BLaER1 treated with 17β-estradiol and CSF1 and Interleukin-3, amounts not matched to agents 10 nM and 100 nM (cell line): ENCODE data around the gene MRTFB.

Experiments used
- H3K27ac ChIP-seq, 11 experiments: shearing (Covaris generic); formaldehyde crosslinking; 2 replicates each; pipeline ENCODE4 v1.8.1; 2022
- H3K27me3 ChIP-seq, 11 experiments: shearing (Covaris generic); formaldehyde crosslinking; 2 replicates each; pipeline ENCODE4 v1.8.1; 2022
- H3K36me3 ChIP-seq, 11 experiments: shearing (Covaris generic); formaldehyde crosslinking; 2 replicates each; pipeline ENCODE4 v1.8.1; 2022
- H3K4me1 ChIP-seq, 10 experiments: shearing (Covaris generic); formaldehyde crosslinking; 2 replicates each; pipeline ENCODE4 v1.8.1; 2022
- H3K4me2 ChIP-seq, 11 experiments: shearing (Covaris generic); formaldehyde crosslinking; 2 replicates each; pipeline ENCODE4 v1.8.1; 2022
- H3K4me3 ChIP-seq, 10 experiments: shearing (Covaris generic); formaldehyde crosslinking; 2 replicates each; pipeline ENCODE4 v1.8.1; 2022
- H3K9ac ChIP-seq, 11 experiments: shearing (Covaris generic); formaldehyde crosslinking; 2 replicates each; pipeline ENCODE4 v1.8.1; 2022
- H3K9me3 ChIP-seq, 11 experiments: shearing (Covaris generic); formaldehyde crosslinking; replicated peaks in 1 of 11; 2 replicates each; pipeline ENCODE4 v1.8.1; 2022
- H4K20me1 ChIP-seq, 11 experiments: shearing (Covaris generic); formaldehyde crosslinking; 2 replicates each; pipeline ENCODE4 v1.8.1; 2022
- Cebpa-rat ChIP-seq, 11 experiments: shearing (Covaris generic); IDR thresholded peaks; 2 replicates each; pipeline ENCODE4 v1.8.1; 2022

MRTFB gene

GRCh38 chr16:14077918-14078317 lies 6.8 kb downstream of the MRTFB start:
- Histone ChIP-seq H3K9me3 (no peaks in the 10 kb centered on the region), H3K27me3 (no peaks in the 10 kb centered on the region), H3K36me3 (peaks cover 20 to 50% (median 33%) of the 10 kb centered on the region in 11 experiments), H3K9ac (no peak overlapping the region), H4K20me1 (peaks cover 0 to 19% (median 0%) of the 10 kb centered on the region in 11 experiments; a peak in 3 of 22 replicates), H3K4me3 (no peak overlapping the region), H3K4me1 (peaks cover 0 to 5% (median 0%) of the 10 kb centered on the region in 10 experiments; a peak in 2 of 20 replicates), H3K27ac (no peak overlapping the region), H3K4me2 (no peak overlapping the region)
- no peak for TF ChIP-seq Cebpa-rat (IDR thresholded peaks at IDR 0.05)

GRCh38 chr16:14086477-14086876 lies 15.4 kb downstream of the MRTFB start:
- no peak overlapping the region for H3K9ac ChIP-seq
- no peaks in the 10 kb centered on the region for H3K27me3 ChIP-seq
- peaks cover 7 to 24% (median 16%) of the 10 kb centered on the region in 10 experiments; a peak in 19 of 20 replicates for H3K4me1 ChIP-seq
- no peak overlapping the region for H3K27ac ChIP-seq
- no peak for TF ChIP-seq Cebpa-rat (IDR thresholded peaks at IDR 0.05)
- peaks cover 0 to 7% (median 0%) of the 10 kb centered on the region in 11 experiments; a peak in 4 of 22 replicates for H4K20me1 ChIP-seq
- H3K4me2 ChIP-seq = 0 out of 22 replicates have a peak overlapping the region, but pooled peaks of 1 of the 11 experiments have one; percentile 1
- no peak overlapping the region for H3K4me3 ChIP-seq
- 0 out of 22 replicates have a peak, but pooled peaks cover 0 to 6% (median 0%) of the 10 kb centered on the region in 11 experiments for H3K9me3 ChIP-seq
- peaks cover 22 to 57% (median 33%) of the 10 kb centered on the region in 11 experiments for H3K36me3 ChIP-seq

GRCh38 chr16:14087181-14087580 lies 16.1 kb downstream of the MRTFB start:
- Histone ChIP-seq H3K36me3 (peaks cover 15 to 50% (median 26%) of the 10 kb centered on the region in 11 experiments), H4K20me1 (peaks cover 0 to 7% (median 0%) of the 10 kb centered on the region in 11 experiments; a peak in 4 of 22 replicates), H3K4me2 (peak overlapping the region in 8 of 11 experiments; percentile 1 to 37 (median 22); a peak in 7 of 22 replicates), H3K9me3 (0 out of 22 replicates have a peak, but pooled peaks cover 0 to 6% (median 0%) of the 10 kb centered on the region in 11 experiments), H3K9ac (no peak overlapping the region), H3K4me1 (peaks cover 7 to 24% (median 16%) of the 10 kb centered on the region in 10 experiments; a peak in 19 of 20 replicates), H3K27ac (no peak overlapping the region), H3K27me3 (no peaks in the 10 kb centered on the region), H3K4me3 (no peak overlapping the region)
- TF ChIP-seq Cebpa-rat (IDR thresholded peaks at IDR 0.05) = no peak

- no peak for TF ChIP-seq Cebpa-rat (IDR thresholded peaks at IDR 0.05)
- H3K4me3 ChIP-seq = no peak overlapping the region
- no peak overlapping the region for H3K9ac ChIP-seq
- peaks cover 11 to 45% (median 22%) of the 10 kb centered on the region in 11 experiments for H3K36me3 ChIP-seq
- no peak overlapping the region for H3K27ac ChIP-seq
- H4K20me1 ChIP-seq = peaks cover 0 to 7% (median 0%) of the 10 kb centered on the region in 11 experiments; a peak in 4 of 22 replicates
- H3K9me3 ChIP-seq = 0 out of 22 replicates have a peak, but pooled peaks cover 0 to 6% (median 0%) of the 10 kb centered on the region in 11 experiments
- H3K4me2 ChIP-seq = peak overlapping the region in 7 of 11 experiments; percentile 1 to 37 (median 20); a peak in 6 of 22 replicates
- H3K27me3 ChIP-seq = no peaks in the 10 kb centered on the region
- peaks cover 7 to 24% (median 16%) of the 10 kb centered on the region in 10 experiments; a peak in 19 of 20 replicates for H3K4me1 ChIP-seq
These were observed 16.6 kb downstream of the MRTFB start for GRCh38 chr16:14087590-14088154.

- H3K9ac ChIP-seq = no peak overlapping the region
- H3K4me2 ChIP-seq = no peak overlapping the region
- no peak overlapping the region for H3K4me3 ChIP-seq
- 0 out of 22 replicates have a peak, but pooled peaks cover 0 to 5% (median 0%) of the 10 kb centered on the region in 11 experiments for H3K9me3 ChIP-seq
- TF ChIP-seq Cebpa-rat (IDR thresholded peaks at IDR 0.05) = no peak
- peaks cover 9 to 41% (median 21%) of the 10 kb centered on the region in 11 experiments for H3K36me3 ChIP-seq
- peaks cover 7 to 24% (median 16%) of the 10 kb centered on the region in 10 experiments; a peak in 19 of 20 replicates for H3K4me1 ChIP-seq
- no peak overlapping the region for H3K27ac ChIP-seq
- H3K27me3 ChIP-seq = no peaks in the 10 kb centered on the region
- H4K20me1 ChIP-seq = peaks cover 0 to 7% (median 0%) of the 10 kb centered on the region in 11 experiments; a peak in 4 of 22 replicates
These were observed 17.1 kb downstream of the MRTFB start for GRCh38 chr16:14088155-14088753.

GRCh38 chr16:14089283-14089823 lies 18.2 kb downstream of the MRTFB start:
- no peak overlapping the region for H3K9ac ChIP-seq
- no peaks in the 10 kb centered on the region for H3K9me3 ChIP-seq
- peaks cover 0 to 7% (median 0%) of the 10 kb centered on the region in 11 experiments; a peak in 3 of 22 replicates for H4K20me1 ChIP-seq
- H3K4me3 ChIP-seq = no peak overlapping the region
- peaks cover under 1 to 31% (median 10%) of the 10 kb centered on the region in 11 experiments; a peak in 17 of 22 replicates for H3K36me3 ChIP-seq
- peaks cover 7 to 24% (median 16%) of the 10 kb centered on the region in 10 experiments; a peak in 19 of 20 replicates for H3K4me1 ChIP-seq
- no peak overlapping the region for H3K4me2 ChIP-seq
- no peak for TF ChIP-seq Cebpa-rat (IDR thresholded peaks at IDR 0.05)
- H3K27ac ChIP-seq = no peak overlapping the region
- no peaks in the 10 kb centered on the region for H3K27me3 ChIP-seq

- Histone ChIP-seq H3K4me1 (peaks cover 2 to 14% (median 9%) of the 10 kb centered on the region in 10 experiments; a peak in 18 of 20 replicates), H3K27ac (no peak overlapping the region), H3K4me3 (no peak overlapping the region), H3K36me3 (peaks cover 0 to 35% (median 10%) of the 10 kb centered on the region in 11 experiments; a peak in 11 of 22 replicates), H3K9ac (no peak overlapping the region), H3K4me2 (no peak overlapping the region), H3K9me3 (peaks cover 0 to 2% (median 0%) of the 10 kb centered on the region in 11 experiments; a peak in 2 of 22 replicates), H4K20me1 (no peaks in the 10 kb centered on the region), H3K27me3 (no peaks in the 10 kb centered on the region)
- no peak for TF ChIP-seq Cebpa-rat (IDR thresholded peaks at IDR 0.05)
These were observed 21.4 kb downstream of the MRTFB start for GRCh38 chr16:14092561-14092960.

GRCh38 chr16:14095883-14096551 lies 24.9 kb downstream of the MRTFB start:
- no peak overlapping the region for H3K27ac ChIP-seq
- peaks cover 1 to 5% (median 4%) of the 10 kb centered on the region in 10 experiments; a peak in 13 of 20 replicates for H3K4me1 ChIP-seq
- no peak overlapping the region for H3K4me3 ChIP-seq
- peaks cover 0 to 16% (median 5%) of the 10 kb centered on the region in 11 experiments; a peak in 6 of 22 replicates for H3K36me3 ChIP-seq
- H4K20me1 ChIP-seq = no peaks in the 10 kb centered on the region
- H3K9me3 ChIP-seq = peaks cover 0 to 10% (median 6%) of the 10 kb centered on the region in 11 experiments; a peak in 8 of 22 replicates
- H3K27me3 ChIP-seq = no peaks in the 10 kb centered on the region
- no peak overlapping the region for H3K4me2 ChIP-seq
- no peak for TF ChIP-seq Cebpa-rat (IDR thresholded peaks at IDR 0.05)
- no peak overlapping the region for H3K9ac ChIP-seq
